Left colon (tissue), 2 donors: Measurements from ENCODE around the gene AGMO. TPM values are rescaled to one million over a fixed set of nuclear protein-coding genes. Genes with fewer than 3 reads are reported as not detected.
"Not testable (repeated sequence)": the region's sequence is repeated elsewhere in the genome, so short reads cannot be mapped to it uniquely, and the experiment has no call there.

Source experiments
- ATAC-seq: fragments of 200-7000 bp; cut with Tn5 transposase; one replicate; pipeline ENCODE4 v1.9.1; 2020; ENCODE audit warnings: mild to moderate bottlenecking, moderate library complexity
- DNase-seq, 2 donors: peaks; one replicate each; pipeline ENCODE4 v3.0.0-alpha.2; 2020
- intact Hi-C, 2 donors: fragments of 100-400 bp; cut with DNase I in 1 of 2; cut with micrococcal nuclease in 1 of 2; formaldehyde crosslinking; loops; one replicate each; pipeline versions ENCODE4 v1.11.2 to v1.14.0; 2022; cut with DNase I, micrococcal nuclease
- total RNA-seq, 2 donors: library from RNA; stranded (reverse); fragmentation: NEBNext Ultra II Directional; extraction: Animal tissue kit (Norgen Biotek cat#: 25700); gene quantifications; one replicate each; pipeline ENCODE4 v1.2.1, GENCODE V29; 2021
- donor health status: DM: no; HTN: no; CAD: no.
- donor health status: DM: yes; HTN: yes; CAD: no.

The AGMO gene
- total RNA-seq, 2 donors from 2014 or later, result 0.37 to 1.9 TPM

- intact Hi-C loops, result loop anchor here in 1 of 2 donors (2.0 to 10.0 kb wide), 2 partner anchors 416 to 770 kb away; no protein-coding TSS in a partner anchor
- ATAC-seq (peak; percentile 64), DNase-seq (peak in 1 of 2 donors; percentile 39)
Measured at GRCh38 chr7:15305002-15305600, 256.7 kb downstream of the AGMO start.

GRCh38 chr7:15303357-15303756, 258.5 kb downstream of the AGMO start:
- DNase-seq (no peak), ATAC-seq (no peak)
- intact Hi-C loops, result loop anchor here in 1 of 2 donors (10.0 kb wide), 1 partner anchor 771 kb away; no protein-coding TSS in a partner anchor

- ATAC-seq, DNase-seq: not testable (repeated sequence)
- intact Hi-C loops, result loop anchor here in 1 of 2 donors (10.0 kb wide), 1 partner anchor 774 kb away; no protein-coding TSS in a partner anchor
Measured at GRCh38 chr7:15300986-15301385, 260.8 kb downstream of the AGMO start.

- ATAC-seq, result no peak
- no peak for DNase-seq
- intact Hi-C loops, result no loop called here
Measured at GRCh38 chr7:15292138-15292537, 269.7 kb downstream of the AGMO start.

- ATAC-seq (no peak), DNase-seq (no peak)
- intact Hi-C loops, result no loop called here
Measured at GRCh38 chr7:15291699-15292098, 270.1 kb downstream of the AGMO start.

GRCh38 chr7:15288741-15289140, 273.1 kb downstream of the AGMO start:
- DNase-seq (no peak), ATAC-seq (no peak)
- intact Hi-C loops, result no loop called here

- DNase-seq (no peak), ATAC-seq (no peak)
- intact Hi-C loops, result no loop called here
Measured at GRCh38 chr7:15284396-15284795, 277.4 kb downstream of the AGMO start.

- intact Hi-C loops, result no loop called here
- no peak for DNase-seq
- no peak for ATAC-seq
Measured at GRCh38 chr7:15280078-15280733, 281.6 kb downstream of the AGMO start.

GRCh38 chr7:15279640-15280039, 282.2 kb downstream of the AGMO start:
- ATAC-seq (no peak), DNase-seq (no peak)
- intact Hi-C loops, result no loop called here

GRCh38 chr7:15257689-15258088, 304.1 kb downstream of the AGMO start:
- no peak for ATAC-seq
- no peak for DNase-seq
- intact Hi-C loops, result no loop called here

- intact Hi-C loops, result no loop called here
- no peak for ATAC-seq
- no peak for DNase-seq
Measured at GRCh38 chr7:15252181-15252580, 309.6 kb downstream of the AGMO start.

- intact Hi-C loops, result no loop called here
- ATAC-seq, result no peak
Measured at GRCh38 chr7:15248514-15248913, 313.3 kb downstream of the AGMO start.

GRCh38 chr7:15245831-15246230, 316.0 kb downstream of the AGMO start:
- DNase-seq (no peak), ATAC-seq (no peak)
- intact Hi-C loops, result no loop called here

More at GRCh38 chr7:15248514-15248913, 313.3 kb downstream of the AGMO start:
- no peak for DNase-seq

GRCh38 chr7:15239801-15240200, 322.0 kb downstream of the AGMO start:
- intact Hi-C loops, result no loop called here
- DNase-seq (no peak), ATAC-seq (no peak)

- intact Hi-C loops, result no loop called here
- no peak for ATAC-seq
- no peak for DNase-seq
Measured at GRCh38 chr7:15236952-15237351, 324.9 kb downstream of the AGMO start.

GRCh38 chr7:15234431-15234830, 327.4 kb downstream of the AGMO start:
- DNase-seq (no peak), ATAC-seq (no peak)
- intact Hi-C loops, result no loop called here

- no peak for ATAC-seq
- intact Hi-C loops, result no loop called here
- no peak for DNase-seq
Measured at GRCh38 chr7:15228831-15229230, 333.0 kb downstream of the AGMO start.

GRCh38 chr7:15225981-15226380, 335.8 kb downstream of the AGMO start:
- ATAC-seq, result no peak
- intact Hi-C loops, result no loop called here
- no peak for DNase-seq

GRCh38 chr7:15219758-15220157, 342.1 kb downstream of the AGMO start:
- intact Hi-C loops, result no loop called here
- no peak for DNase-seq
- no peak for ATAC-seq

- intact Hi-C loops, result no loop called here
- DNase-seq (no peak), ATAC-seq (no peak)
Measured at GRCh38 chr7:15218261-15218660, 343.6 kb downstream of the AGMO start.

GRCh38 chr7:15215616-15216015, 346.2 kb downstream of the AGMO start:
- DNase-seq, result no peak
- intact Hi-C loops, result no loop called here
- no peak for ATAC-seq
